Gastroesophageal sphincter (tissue), 4 donors: ENCODE measurements around the gene CDK8. TPM values are rescaled to one million over a fixed set of nuclear protein-coding genes. Genes with fewer than 3 reads are reported as not detected.
"Not testable (repeated sequence)": the region's sequence is repeated elsewhere in the genome, so short reads cannot be mapped to it uniquely, and the experiment has no call there.

Source experiments
- ATAC-seq: fragments of 150-250 bp; one replicate; pipeline ENCODE4 v1.9.1; 2016; ENCODE audit warnings: mild to moderate bottlenecking, moderate library complexity
- H3K27ac ChIP-seq, 4 donors: fragments of 200-600 bp; sonication (generic) in 3 of 4; 1 replicate in 3 of 4; 2 replicates in 1 of 4; pipeline ENCODE4 v1.5.1; 2016 to 2019
- H3K27me3 ChIP-seq: fragments of 200-600 bp; sonication (generic); one replicate; pipeline ENCODE4 v1.5.1; 2019
- H3K36me3 ChIP-seq, 2 donors: fragments of 200-600 bp; sonication (generic); one replicate each; pipeline ENCODE4 v1.5.1; 2019; ENCODE audit warnings: control low read depth in 1 of 2
- H3K4me1 ChIP-seq, 3 donors: fragments of 200-600 bp; sonication (generic); 1 replicate in 2 of 3; 2 replicates in 1 of 3; pipeline ENCODE4 v1.5.1; 2016 to 2019; ENCODE audit warnings: control low read depth in 2 of 3
- H3K4me3 ChIP-seq, 2 donors: fragments of 200-600 bp; sonication (generic); one replicate each; pipeline ENCODE4 v1.5.1; 2019; ENCODE audit warnings: mild to moderate bottlenecking in 1 of 2, moderate library complexity in 1 of 2
- H3K9me3 ChIP-seq, 3 donors: fragments of 200-600 bp; sonication (generic); one replicate each; pipeline ENCODE4 v1.5.1; 2017 to 2019; ENCODE audit warnings: control low read depth in 2 of 3
- EP300 ChIP-seq: sonication (generic); formaldehyde crosslinking; IDR thresholded peaks from one replicate; pipeline ENCODE4 v1.6.1; 2017; ENCODE audit warnings: antibody characterized with exemption, mild to moderate bottlenecking
- POLR2A ChIP-seq, 2 donors: fragments of 450-650 bp; IDR thresholded peaks; one replicate each; pipeline ENCODE4 v1.6.1; 2017; ENCODE audit warnings: antibody characterized with exemption in 2 of 2, mild to moderate bottlenecking in 2 of 2, moderate library complexity in 1 of 2
- POLR2AphosphoS5 ChIP-seq: sonication (generic); formaldehyde crosslinking; IDR thresholded peaks from one replicate; pipeline ENCODE4 v1.6.1; 2017; ENCODE audit warnings: antibody characterized with exemption
- WGBS, 2 donors: methylation state at CpG; one replicate each; pipeline ENCODE4 v1.1.5; 2018; ENCODE audit warnings: low coverage in 1 of 2; 5-methylcytosine and 5-hydroxymethylcytosine counted together
- total RNA-seq, 4 donors: library from RNA; depleted of rRNA; stranded (reverse); fragments of >200 nt; gene quantifications; one replicate each; pipeline ENCODE4 v1.1.0, GENCODE V29; 2016
- TF ChIP-seq, protein P1 (sequence below), 4 experiments: fragments of 200-600 bp in 2 of 4; fragments of 450-650 bp in 2 of 4; sonication (generic) in 1 of 4; IDR thresholded peaks; one replicate each; pipeline ENCODE4 v1.5.1; 2017 to 2019; ENCODE audit warnings: antibody characterized with exemption in 4 of 4, mild to moderate bottlenecking in 2 of 4, moderate library complexity in 2 of 4

Gene CDK8
- total RNA-seq, 4 donors from 2014 or later, result 16.2 to 25.5 (median 23.3) TPM

DNA sequence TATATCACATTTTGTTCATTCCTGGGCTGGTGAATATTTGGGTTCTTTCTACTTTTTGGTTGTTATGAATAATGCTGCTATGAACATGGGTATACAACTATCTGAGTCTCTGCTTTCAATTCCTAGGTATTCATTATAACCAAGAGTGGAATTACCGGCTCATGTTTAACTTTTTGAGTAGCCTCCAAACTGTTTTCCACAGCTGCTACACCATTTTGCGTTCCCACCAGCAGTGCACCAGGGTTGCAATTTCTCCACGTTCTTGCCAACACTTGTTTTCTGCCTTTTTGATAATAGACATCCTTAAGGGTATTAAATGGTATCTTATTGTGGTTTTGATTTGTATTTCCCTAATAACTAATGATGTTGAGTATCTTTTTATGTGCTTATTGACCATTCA, 16.8 kb downstream of the CDK8 start:
- Histone ChIP-seq H3K4me3 (no peak overlapping the region), H3K27me3 (no peaks in the 10 kb centered on the region), H3K9me3 (no peaks in the 10 kb centered on the region), H3K27ac (no peak overlapping the region), H3K36me3 (no peaks in the 10 kb centered on the region), H3K4me1 (peaks cover 0 to 7% (median 0%) of the 10 kb centered on the region in 3 donors)
- 94 to 96% methylated on average over 2 to 3 of the region's 3 CpGs for WGBS, 2 donors
- TF ChIP-seq POLR2A (IDR thresholded peaks at IDR 0.05), result no peak
- TF ChIP-seq, protein P1, sequence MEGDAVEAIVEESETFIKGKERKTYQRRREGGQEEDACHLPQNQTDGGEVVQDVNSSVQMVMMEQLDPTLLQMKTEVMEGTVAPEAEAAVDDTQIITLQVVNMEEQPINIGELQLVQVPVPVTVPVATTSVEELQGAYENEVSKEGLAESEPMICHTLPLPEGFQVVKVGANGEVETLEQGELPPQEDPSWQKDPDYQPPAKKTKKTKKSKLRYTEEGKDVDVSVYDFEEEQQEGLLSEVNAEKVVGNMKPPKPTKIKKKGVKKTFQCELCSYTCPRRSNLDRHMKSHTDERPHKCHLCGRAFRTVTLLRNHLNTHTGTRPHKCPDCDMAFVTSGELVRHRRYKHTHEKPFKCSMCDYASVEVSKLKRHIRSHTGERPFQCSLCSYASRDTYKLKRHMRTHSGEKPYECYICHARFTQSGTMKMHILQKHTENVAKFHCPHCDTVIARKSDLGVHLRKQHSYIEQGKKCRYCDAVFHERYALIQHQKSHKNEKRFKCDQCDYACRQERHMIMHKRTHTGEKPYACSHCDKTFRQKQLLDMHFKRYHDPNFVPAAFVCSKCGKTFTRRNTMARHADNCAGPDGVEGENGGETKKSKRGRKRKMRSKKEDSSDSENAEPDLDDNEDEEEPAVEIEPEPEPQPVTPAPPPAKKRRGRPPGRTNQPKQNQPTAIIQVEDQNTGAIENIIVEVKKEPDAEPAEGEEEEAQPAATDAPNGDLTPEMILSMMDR (IDR thresholded peaks at IDR 0.05), result no peak
- no peak for TF ChIP-seq EP300
- no peak for TF ChIP-seq POLR2AphosphoS5
- no peak for ATAC-seq

- no peaks in the 10 kb centered on the region for H3K27me3 ChIP-seq
- TF ChIP-seq EP300 (no peak), POLR2A (IDR thresholded peaks at IDR 0.05) (no peak), POLR2AphosphoS5 (no peak)
- TF ChIP-seq, protein P1 (IDR thresholded peaks at IDR 0.05), result no peak
- no peak overlapping the region for H3K27ac ChIP-seq
- no peaks in the 10 kb centered on the region for H3K9me3 ChIP-seq
- peaks cover 0 to 9% (median 0%) of the 10 kb centered on the region in 3 donors for H3K4me1 ChIP-seq
- 65 to 67% methylated on average over 3 of the region's 3 CpGs for WGBS, 2 donors
- no peak for ATAC-seq
- H3K4me3 ChIP-seq, result no peak overlapping the region
- no peaks in the 10 kb centered on the region for H3K36me3 ChIP-seq
Observed at GRCh38 chr13:26272621-26273020, 18.7 kb downstream of the CDK8 start.

DNA sequence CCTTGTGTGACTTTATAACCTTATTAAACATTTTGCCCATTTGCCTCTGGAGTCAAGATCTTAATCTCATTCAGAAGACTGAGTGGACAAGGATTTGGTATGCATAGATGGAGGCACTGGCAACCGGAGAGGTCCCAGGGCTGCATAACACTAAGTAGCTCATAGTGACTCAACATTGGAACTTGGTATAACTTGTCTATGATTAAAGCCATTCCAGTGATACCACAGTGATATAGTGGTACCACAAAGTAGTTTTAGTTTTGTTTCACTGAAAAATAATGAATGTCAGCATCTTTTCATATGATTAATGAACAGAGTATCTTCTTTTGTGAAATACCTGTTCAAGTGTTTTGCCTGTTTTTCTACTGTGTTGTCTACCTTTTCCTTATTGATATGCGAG, 26.4 kb downstream of the CDK8 start:
- H3K27ac ChIP-seq, result no peak overlapping the region
- 92 to 93% methylated on average over 2 of the region's 2 CpGs for WGBS, 2 donors
- no peak for ATAC-seq
- H3K9me3 ChIP-seq, result no peaks in the 10 kb centered on the region
- H3K4me3 ChIP-seq, result no peak overlapping the region
- peaks cover 0 to 10% of the 10 kb centered on the region in 2 donors for H3K36me3 ChIP-seq
- TF ChIP-seq POLR2A (IDR thresholded peaks at IDR 0.05) (no peak), EP300 (no peak), POLR2AphosphoS5 (no peak)
- TF ChIP-seq, protein P1 (IDR thresholded peaks at IDR 0.05), result no peak
- H3K27me3 ChIP-seq, result no peaks in the 10 kb centered on the region
- peaks cover 0 to 14% (median 0%) of the 10 kb centered on the region in 3 donors for H3K4me1 ChIP-seq

DNA sequence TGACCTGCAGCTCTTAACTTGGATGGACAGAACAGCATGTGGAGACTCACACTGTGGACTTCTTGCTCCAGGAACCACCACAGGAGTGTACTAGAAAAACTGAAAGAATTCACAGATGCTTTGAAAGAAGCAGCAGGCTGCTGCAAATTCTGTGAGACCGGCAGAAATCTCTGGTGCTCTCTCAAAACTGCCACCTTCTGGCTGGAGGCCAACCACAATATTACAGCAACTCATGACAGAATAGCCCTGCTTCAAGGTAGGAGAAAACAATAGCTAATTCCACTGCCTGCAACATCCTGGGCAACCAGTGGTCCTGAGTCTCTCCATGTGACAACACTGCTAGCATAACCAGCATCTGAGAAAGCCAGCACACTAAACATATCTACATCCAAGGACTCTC, 26.9 kb downstream of the CDK8 start:
- no peak for TF ChIP-seq POLR2A (IDR thresholded peaks at IDR 0.05)
- TF ChIP-seq, protein P1 (IDR thresholded peaks at IDR 0.05), result no peak
- Histone ChIP-seq H3K9me3 (no peaks in the 10 kb centered on the region), H3K4me3 (no peak overlapping the region), H3K27me3 (no peaks in the 10 kb centered on the region), H3K36me3 (peaks cover 0 to 10% of the 10 kb centered on the region in 2 donors), H3K4me1 (peaks cover 0 to 14% (median 0%) of the 10 kb centered on the region in 3 donors), H3K27ac (no peak overlapping the region)
- whole genome bisulfite sequencing, 2 donors, result 67% methylated on average over 1 of the region's 1 CpG; no CpG with 5 or more reads in 1 of the 2 donors
- ATAC-seq, result no peak

DNA sequence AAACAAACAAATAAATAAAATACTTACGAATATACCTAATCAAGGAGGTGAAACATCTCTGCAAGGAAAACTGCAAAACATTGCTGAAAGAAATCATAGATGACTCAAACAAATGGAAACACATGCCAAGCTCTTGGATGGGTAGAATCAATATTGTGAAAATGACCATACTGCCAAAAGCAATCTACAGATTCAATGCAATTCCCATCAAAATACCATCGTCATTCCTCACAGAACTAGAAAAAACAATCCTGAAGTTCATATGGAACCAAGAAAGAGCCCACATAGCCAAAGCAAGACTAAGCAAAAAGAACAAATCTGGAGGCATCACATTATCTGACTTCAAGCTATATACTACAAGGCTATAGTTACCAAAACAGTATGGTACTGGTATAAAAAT, 32.0 kb downstream of the CDK8 start:
- not testable (repeated sequence) for H3K36me3 ChIP-seq, ATAC-seq, H3K27me3 ChIP-seq, H3K4me1 ChIP-seq, H3K27ac ChIP-seq, H3K4me3 ChIP-seq, H3K9me3 ChIP-seq
- 50 to 100% methylated on average over 1 to 2 of the region's 2 CpGs for WGBS, 2 donors

GRCh38 chr13:26288838-26289237, 34.9 kb downstream of the CDK8 start:
- WGBS, 2 donors, result 94% methylated on average over 2 to 6 of the region's 7 CpGs
- not testable (repeated sequence) for H3K4me3 ChIP-seq, H3K27ac ChIP-seq, H3K9me3 ChIP-seq, H3K27me3 ChIP-seq, H3K36me3 ChIP-seq, H3K4me1 ChIP-seq, ATAC-seq
